Small intestine (tissue), 7 donors: ENCODE data around the gene NGEF. TPM values are rescaled to one million over a fixed set of nuclear protein-coding genes. Genes with fewer than 3 reads are reported as not detected.

Experiments used
- DNase-seq, 2 donors: peaks; one replicate each; pipeline versions ENCODE4 v3.0.0 to v3.0.0-alpha.2; 2013
- FAIRE-seq: peaks from 2 replicates; lab custom pipeline; 2012; peaks lifted over from hg19 to GRCh38; lab: Jason Lieb, UNC
- H3K27ac ChIP-seq, 3 donors: one replicate each; pipeline ENCODE4 v1.5.1; 2013; ENCODE audit warnings: low read length in 2 of 3, mild to moderate bottlenecking in 2 of 3, control low read depth in 1 of 3, inconsistent platforms in 1 of 3, low read depth in 1 of 3, moderate library complexity in 1 of 3
- H3K27me3 ChIP-seq, 3 donors: one replicate each; pipeline ENCODE4 v1.6.1; 2013; ENCODE audit warnings: low read length in 3 of 3, inconsistent platforms in 1 of 3; ENCODE audit not compliant: control insufficient read depth in 3 of 3, insufficient read depth in 3 of 3
- H3K36me3 ChIP-seq, 3 donors: one replicate each; pipeline ENCODE4 v1.6.1; 2013; ENCODE audit warnings: low read length in 3 of 3, inconsistent platforms in 1 of 3, low read depth in 1 of 3, mild to moderate bottlenecking in 1 of 3, moderate library complexity in 1 of 3; ENCODE audit not compliant: control insufficient read depth in 3 of 3, insufficient read depth in 2 of 3
- H3K4me1 ChIP-seq, 3 donors: one replicate each; pipeline ENCODE4 v1.6.1; 2013; ENCODE audit warnings: low read length in 2 of 3, inconsistent platforms in 1 of 3, low read depth in 1 of 3, mild to moderate bottlenecking in 1 of 3, moderate library complexity in 1 of 3; ENCODE audit not compliant: control insufficient read depth in 3 of 3, insufficient read depth in 2 of 3
- H3K4me3 ChIP-seq, 3 donors: one replicate each; pipeline ENCODE4 v1.5.1; 2013; ENCODE audit warnings: low read length in 3 of 3, control low read depth in 1 of 3, inconsistent platforms in 1 of 3, low read depth in 1 of 3, mild to moderate bottlenecking in 1 of 3, moderate library complexity in 1 of 3
- H3K9me3 ChIP-seq, 2 donors: one replicate each; pipeline ENCODE4 v1.6.1; 2013; ENCODE audit warnings: low read depth in 1 of 2, low read length in 1 of 2; ENCODE audit not compliant: control insufficient read depth in 2 of 2, insufficient read depth in 1 of 2
- whole genome bisulfite sequencing, 3 donors: extraction: QIAGEN DNeasy Blood & Tissue Kit; methylation state at CpG; one replicate each; pipeline ENCODE4 v1.1.7; 2013; 5-methylcytosine and 5-hydroxymethylcytosine counted together
- polyA plus RNA-seq, 4 donors: library from polyadenylated mRNA; stranded (reverse) in 3 of 4; unstranded in 1 of 4; fragments of 200-250 nt in 3 of 4; fragments of 120-200 nt in 1 of 4; gene quantifications; one replicate each; pipeline versions ENCODE4 v1.2.1 to v1.2.3, GENCODE V29; 2013
- donor health status: healthy with polysubstance abuse.
- donor health status: control.
- donor health status: control.
- donor health status: Bipolar disorder and iron deficiency.
- donor health status: healthy.

Gene NGEF
- polyA plus RNA-seq, 4 donors = 10.2 to 73.4 (median 31.4) TPM

DNA sequence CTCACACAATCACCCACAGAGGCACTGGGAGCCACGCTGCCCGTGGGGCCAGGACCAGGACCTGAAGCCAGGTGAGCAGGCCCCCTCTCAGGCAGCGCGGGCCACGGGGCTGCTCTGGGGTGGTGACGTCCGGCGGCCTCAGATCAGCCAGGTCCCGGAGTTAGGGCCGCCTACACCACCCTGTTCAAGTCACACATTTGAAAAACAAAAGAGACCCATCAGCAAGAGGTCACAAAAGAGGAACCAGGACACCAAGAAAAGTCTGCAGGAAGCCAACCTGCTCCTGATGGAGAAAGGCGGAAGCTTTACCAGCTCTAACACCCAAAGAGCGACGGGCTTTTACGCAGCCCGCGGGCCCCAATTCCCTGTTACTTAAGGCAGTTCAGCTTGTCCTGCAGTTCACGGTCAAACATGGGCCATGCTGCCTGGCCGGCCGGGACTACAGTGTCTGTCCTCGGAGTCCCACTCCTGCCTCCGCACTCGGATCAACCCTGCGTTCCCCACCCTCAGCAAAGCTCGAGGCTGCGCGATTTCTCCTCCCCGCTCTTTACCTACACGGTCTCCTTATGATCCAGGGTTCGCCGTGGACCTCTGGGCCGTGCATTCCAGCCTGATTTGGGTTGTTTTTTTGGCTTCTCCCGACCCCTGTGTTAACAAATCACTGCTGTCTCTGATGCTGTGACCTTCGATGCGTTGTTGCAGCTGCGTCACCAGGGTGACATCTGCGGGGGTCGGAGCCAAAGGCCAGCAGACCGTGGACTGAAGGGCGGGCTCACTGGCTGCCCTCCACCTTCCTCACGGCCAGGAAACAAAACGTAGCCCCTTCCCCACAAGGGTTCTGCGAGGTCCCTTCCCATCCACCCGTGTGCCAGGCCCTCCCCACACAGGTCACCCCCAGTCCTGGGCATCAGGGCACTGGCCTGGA is 112.0 kb downstream of the NGEF start:
- Histone ChIP-seq H3K4me3 (no peak overlapping the region), H3K36me3 (peaks cover 0 to 10% (median 3%) of the 10 kb centered on the region in 3 donors), H3K27ac (no peak overlapping the region), H3K27me3 (peaks cover 0 to 6% (median 0%) of the 10 kb centered on the region in 3 donors), H3K9me3 (no peaks in the 10 kb centered on the region), H3K4me1 (no peaks in the 10 kb centered on the region)
- 73 to 89% (median 83%) methylated on average over 43 of the region's 43 CpGs for WGBS, 3 donors
- FAIRE-seq (no peak), DNase-seq (no peak)

DNA sequence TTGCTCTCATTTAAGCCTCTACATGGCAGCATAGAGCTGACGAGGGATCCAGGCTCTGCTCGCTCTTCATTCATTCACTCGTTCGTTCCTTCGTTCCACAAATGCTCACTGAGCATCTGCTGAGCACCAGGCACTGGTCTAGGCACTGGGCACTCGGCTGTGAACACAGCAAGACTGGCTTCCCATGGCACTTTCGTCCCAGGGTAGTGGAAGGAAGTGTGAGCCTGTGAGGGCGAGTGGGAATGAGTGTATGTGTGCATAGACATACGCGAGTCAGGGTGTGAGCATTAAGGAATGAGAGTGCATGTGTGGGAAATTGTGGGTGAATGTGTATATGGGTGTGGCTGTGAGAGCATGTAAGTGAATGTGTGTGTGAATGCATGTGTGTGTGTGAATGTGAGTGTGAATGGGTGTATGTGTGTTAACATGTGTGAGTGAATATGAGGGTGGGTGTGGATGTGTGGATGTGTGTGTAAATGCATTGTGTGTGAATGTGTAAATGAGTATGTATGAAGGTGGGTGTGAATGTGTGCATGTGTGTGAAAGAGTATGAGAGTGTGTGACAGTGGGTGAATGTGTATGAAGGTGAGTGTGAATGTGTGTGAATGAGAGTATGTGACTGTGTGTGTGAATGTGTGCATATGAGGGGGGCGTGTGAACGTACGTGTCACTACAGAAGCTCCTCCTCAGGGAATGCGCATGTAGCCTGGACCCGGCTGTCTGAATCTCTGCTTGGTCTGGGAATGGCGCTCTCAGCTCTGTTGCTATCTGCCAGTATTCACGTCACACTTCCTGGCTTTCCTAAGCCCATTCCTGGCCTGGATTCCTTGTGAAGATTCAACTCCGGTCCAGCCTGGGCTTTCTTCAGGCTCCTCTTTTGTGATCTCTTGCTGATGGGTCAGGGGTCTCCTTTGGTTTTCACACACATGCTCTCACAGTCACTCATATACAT is 114.2 kb downstream of the NGEF start:
- WGBS, 3 donors = 82 to 88% (median 83%) methylated on average over 18 of the region's 18 CpGs
- FAIRE-seq = no peak
- no peaks in the 10 kb centered on the region for H3K9me3 ChIP-seq
- no peak overlapping the region for H3K27ac ChIP-seq
- H3K4me1 ChIP-seq = no peaks in the 10 kb centered on the region
- no peak for DNase-seq
- peaks cover 0 to 11% (median 1%) of the 10 kb centered on the region in 3 donors for H3K36me3 ChIP-seq
- peaks cover 0 to 6% (median 0%) of the 10 kb centered on the region in 3 donors for H3K27me3 ChIP-seq
- no peak overlapping the region for H3K4me3 ChIP-seq

DNA sequence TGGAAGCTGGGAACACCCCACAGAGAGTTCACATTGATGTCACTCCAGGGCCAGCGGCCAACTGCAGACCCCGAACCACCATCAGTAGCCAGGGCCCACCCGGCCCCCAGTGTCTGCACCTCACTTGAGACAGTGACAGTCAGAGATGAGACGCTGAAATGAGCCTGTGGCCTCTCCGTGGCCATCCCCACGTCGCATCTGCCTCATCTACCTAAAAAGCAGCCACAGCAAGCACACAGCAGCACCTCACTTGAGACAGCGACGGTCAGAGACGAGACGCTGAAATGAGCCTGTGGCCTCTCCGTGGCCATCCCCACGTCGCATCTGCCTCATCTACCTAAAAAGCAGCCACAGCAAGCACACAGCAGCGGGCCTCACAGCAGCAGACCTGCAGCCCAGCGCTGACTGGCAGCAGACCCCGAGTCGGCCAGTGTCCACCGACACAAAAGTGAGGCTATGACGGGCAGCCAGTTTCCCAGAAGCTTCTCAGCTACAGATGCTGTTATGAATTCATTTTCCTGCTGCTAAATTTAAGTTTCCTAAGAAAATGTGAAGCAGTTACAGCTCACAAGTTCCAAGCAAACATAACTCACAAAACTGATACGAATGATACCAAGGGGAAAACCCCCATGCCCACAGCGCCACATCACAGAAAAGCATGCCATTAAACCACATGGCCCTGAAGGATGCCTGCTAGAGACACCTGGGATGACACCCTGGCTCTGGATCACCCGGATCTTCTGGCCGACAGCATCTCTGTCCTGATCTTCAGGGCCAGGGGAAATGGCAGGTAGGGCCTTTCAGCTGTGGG is 115.3 kb downstream of the NGEF start:
- 90 to 91% (median 90%) methylated on average over 24 of the region's 24 CpGs for WGBS, 3 donors
- H3K27me3 ChIP-seq = peaks cover 0 to 6% (median 0%) of the 10 kb centered on the region in 3 donors
- FAIRE-seq (no peak), DNase-seq (no peak)
- H3K36me3 ChIP-seq = peaks cover 0 to 18% (median 2%) of the 10 kb centered on the region in 3 donors
- H3K9me3 ChIP-seq = no peaks in the 10 kb centered on the region
- no peaks in the 10 kb centered on the region for H3K4me1 ChIP-seq
- H3K4me3 ChIP-seq = no peak overlapping the region
- H3K27ac ChIP-seq = no peak overlapping the region

DNA sequence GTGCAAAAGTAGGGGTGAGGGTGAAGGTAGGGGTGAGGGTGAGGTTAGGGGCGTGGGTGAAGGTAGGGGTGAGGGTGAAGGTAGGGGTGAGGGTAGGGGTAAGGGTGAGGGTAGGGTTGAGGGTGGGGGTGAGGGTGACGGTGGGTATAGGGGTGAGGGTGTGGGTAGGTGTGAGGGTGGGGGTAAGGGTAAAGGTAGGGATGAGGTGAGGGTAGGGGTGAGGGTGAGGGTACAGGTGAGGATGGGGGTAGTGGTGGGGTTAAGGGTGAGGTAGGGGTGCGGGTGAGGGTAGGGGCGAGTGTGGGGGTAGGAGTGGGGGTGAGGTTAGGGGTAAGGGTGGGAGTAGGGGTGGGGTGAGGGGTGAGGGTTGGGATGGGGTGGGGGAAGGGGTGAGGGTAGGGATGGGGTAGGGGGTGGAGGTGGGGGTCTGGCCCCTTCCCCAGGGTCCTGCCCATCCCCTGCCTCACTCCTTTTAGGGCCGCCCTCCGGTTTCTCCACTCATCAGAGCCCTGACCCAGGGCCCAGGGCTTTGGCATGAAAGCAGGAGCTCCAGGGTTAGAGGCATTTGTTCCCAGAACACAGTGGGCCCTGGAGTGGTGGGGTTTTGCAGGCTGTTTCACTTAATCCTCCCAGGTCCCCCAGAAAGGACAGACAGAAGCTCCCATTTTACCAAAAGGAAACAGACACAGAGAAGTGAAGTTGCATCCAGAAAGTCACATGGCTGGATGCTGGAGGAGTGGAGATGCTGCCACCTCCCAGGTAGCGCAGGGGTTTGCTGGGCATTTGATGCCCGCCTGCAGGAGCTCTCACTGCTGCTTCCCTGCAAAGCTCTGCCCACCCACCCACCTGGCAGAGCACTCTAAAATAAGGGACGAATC is 116.1 kb downstream of the NGEF start:
- no peak for DNase-seq
- no peak overlapping the region for H3K4me3 ChIP-seq
- H3K4me1 ChIP-seq = no peaks in the 10 kb centered on the region
- FAIRE-seq = no peak
- 89 to 93% (median 92%) methylated on average over 8 to 9 of the region's 9 CpGs for WGBS, 3 donors
- H3K27ac ChIP-seq = no peak overlapping the region
- H3K27me3 ChIP-seq = peaks cover 0 to 6% (median 0%) of the 10 kb centered on the region in 3 donors
- peaks cover 0 to 27% (median 5%) of the 10 kb centered on the region in 3 donors for H3K36me3 ChIP-seq
- H3K9me3 ChIP-seq = no peaks in the 10 kb centered on the region

DNA sequence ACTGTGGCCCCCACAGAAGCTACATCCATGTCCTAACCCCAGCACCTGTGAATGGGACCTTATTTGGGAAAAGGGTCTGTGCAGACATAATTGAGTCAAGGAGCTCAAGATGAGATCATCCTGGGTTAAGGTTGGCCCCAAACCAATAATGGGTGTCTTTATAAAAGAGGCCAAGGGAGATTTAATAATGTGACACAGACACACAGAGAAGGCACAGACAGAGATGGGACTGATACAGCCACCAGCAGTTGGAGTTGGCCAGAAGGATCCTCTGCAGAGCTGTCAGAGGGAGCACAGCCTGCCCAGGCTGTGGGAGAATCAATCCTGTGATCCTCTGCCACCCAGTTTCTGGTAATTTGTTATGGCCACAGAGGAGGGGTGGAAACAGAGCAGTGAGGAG is 116.9 kb downstream of the NGEF start:
- peaks cover 0 to 28% (median 5%) of the 10 kb centered on the region in 3 donors for H3K36me3 ChIP-seq
- no peaks in the 10 kb centered on the region for H3K9me3 ChIP-seq
- no peaks in the 10 kb centered on the region for H3K4me1 ChIP-seq
- H3K27ac ChIP-seq = no peak overlapping the region
- FAIRE-seq (no peak), DNase-seq (no peak)
- H3K4me3 ChIP-seq = no peak overlapping the region
- peaks cover 0 to 1% (median 0%) of the 10 kb centered on the region in 3 donors for H3K27me3 ChIP-seq

DNA sequence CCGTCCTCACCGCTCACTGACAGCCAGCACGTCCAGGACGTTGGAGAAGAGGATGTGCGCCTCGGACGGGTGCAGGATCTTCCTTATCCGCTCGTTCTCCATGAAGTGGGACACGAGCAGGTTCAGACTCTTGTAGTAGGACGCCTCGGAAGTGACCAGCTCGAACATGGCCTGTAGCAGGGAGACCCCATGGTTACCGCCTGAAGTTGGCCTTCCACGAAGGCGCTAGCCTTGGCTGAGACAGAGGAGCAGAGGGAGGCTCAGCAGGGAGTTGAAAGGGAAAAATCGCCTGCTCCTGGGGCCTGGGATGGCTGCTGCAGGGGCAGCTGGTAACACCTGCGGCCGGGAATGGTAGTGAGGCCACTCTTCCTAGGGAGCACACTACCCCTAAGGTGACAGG is 118.3 kb downstream of the NGEF start:
- 89 to 92% (median 89%) methylated on average over 19 of the region's 19 CpGs for WGBS, 3 donors

DNA sequence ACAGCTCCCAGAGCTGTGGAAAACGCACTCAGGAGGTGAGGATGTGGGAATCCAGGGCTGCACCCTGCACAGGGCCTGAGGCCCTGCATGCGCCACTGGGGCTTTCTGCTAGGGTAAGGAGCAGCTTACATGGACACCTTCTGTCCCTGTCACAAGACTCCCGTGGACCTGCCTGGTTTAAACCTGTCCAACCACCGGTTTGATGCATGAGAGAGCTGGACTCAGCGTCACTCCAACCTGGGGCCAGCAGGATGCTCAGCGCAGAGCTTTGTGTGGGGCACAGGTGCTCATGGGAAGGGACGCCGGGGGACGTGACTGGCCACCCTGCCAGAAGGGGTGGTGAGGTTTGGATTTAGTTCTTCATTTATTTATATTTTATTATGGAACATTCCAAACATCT is 118.8 kb downstream of the NGEF start:
- no peaks in the 10 kb centered on the region for H3K9me3 ChIP-seq
- no peaks in the 10 kb centered on the region for H3K27me3 ChIP-seq
- peaks cover 0 to 28% (median 6%) of the 10 kb centered on the region in 3 donors for H3K36me3 ChIP-seq
- no peak overlapping the region for H3K4me3 ChIP-seq
- H3K4me1 ChIP-seq = no peaks in the 10 kb centered on the region
- FAIRE-seq (no peak), DNase-seq (no peak)
- WGBS, 3 donors = 88 to 89% (median 88%) methylated on average over 9 of the region's 9 CpGs
- H3K27ac ChIP-seq = no peak overlapping the region

More for the DNA sequence above, 118.3 kb downstream of the NGEF start:
- FAIRE-seq = no peak
- Histone ChIP-seq H3K27me3 (no peaks in the 10 kb centered on the region), H3K36me3 (peaks cover 0 to 28% (median 6%) of the 10 kb centered on the region in 3 donors), H3K9me3 (no peaks in the 10 kb centered on the region), H3K4me3 (no peak overlapping the region), H3K27ac (no peak overlapping the region), H3K4me1 (no peaks in the 10 kb centered on the region)
- no peak for DNase-seq
